HEK293 (cell line): ENCODE measurements around the gene DCHS1.

Experiments
- INSM2 ChIP-seq: fragments of 450-650 bp; formaldehyde crosslinking; IDR thresholded peaks from 2 replicates; pipeline ENCODE4 v1.5.1; 2016; ENCODE audit warnings: missing biosample characterization, missing genetic modification characterization
- KLF1 ChIP-seq: fragments of 450-650 bp; formaldehyde crosslinking; IDR thresholded peaks from 2 replicates; pipeline ENCODE4 v1.5.1; 2016; ENCODE audit warnings: missing biosample characterization, missing genetic modification characterization
- KLF8 ChIP-seq: fragments of 450-650 bp; formaldehyde crosslinking; IDR thresholded peaks from 2 replicates; pipeline ENCODE4 v1.5.1; 2016; ENCODE audit warnings: missing biosample characterization, missing genetic modification characterization
- PBX3 ChIP-seq: sonication (generic); formaldehyde crosslinking; IDR thresholded peaks from 2 replicates; pipeline ENCODE4 v1.8.1; 2022; ENCODE audit warnings: mild to moderate bottlenecking, moderate library complexity, missing genetic modification reagents
- SCRT1 ChIP-seq: fragments of 450-650 bp; formaldehyde crosslinking; IDR thresholded peaks from 2 replicates; pipeline ENCODE4 v1.5.1; 2016; ENCODE audit warnings: missing biosample characterization, missing genetic modification characterization, borderline replicate concordance
- ZBTB21 ChIP-seq: fragments of 450-650 bp; formaldehyde crosslinking; IDR thresholded peaks from 2 replicates; pipeline ENCODE4 v1.5.1; 2017; ENCODE audit warnings: missing biosample characterization, missing genetic modification characterization
- ZFP69B ChIP-seq: fragments of 450-650 bp; formaldehyde crosslinking; IDR thresholded peaks from 2 replicates; pipeline ENCODE4 v1.5.1; 2016; ENCODE audit warnings: missing biosample characterization, missing genetic modification characterization
- ZNF114 ChIP-seq: fragments of 450-650 bp; formaldehyde crosslinking; IDR thresholded peaks from 2 replicates; pipeline ENCODE4 v1.5.0; 2017; ENCODE audit warnings: missing biosample characterization, missing genetic modification characterization
- ZNF132 ChIP-seq: fragments of 450-650 bp; formaldehyde crosslinking; IDR thresholded peaks from 2 replicates; pipeline ENCODE4 v1.5.1; 2017; ENCODE audit warnings: missing biosample characterization, missing genetic modification characterization, borderline replicate concordance
- ZNF174 ChIP-seq: fragments of 450-650 bp; formaldehyde crosslinking; IDR thresholded peaks from 2 replicates; pipeline ENCODE4 v1.5.0; 2017; ENCODE audit warnings: missing biosample characterization, mild to moderate bottlenecking, missing genetic modification characterization
- ZNF2 ChIP-seq: fragments of 450-650 bp; formaldehyde crosslinking; IDR thresholded peaks from 2 replicates; pipeline ENCODE4 v1.5.1; 2016; ENCODE audit warnings: missing biosample characterization, missing genetic modification characterization
- ZNF24 ChIP-seq: fragments of 450-650 bp; formaldehyde crosslinking; IDR thresholded peaks from 2 replicates; pipeline ENCODE4 v1.5.1; 2016; ENCODE audit warnings: missing biosample characterization, missing genetic modification characterization
- ZNF335 ChIP-seq: fragments of 450-650 bp; formaldehyde crosslinking; conservative IDR thresholded peaks from 2 replicates; pipeline ENCODE4 v1.5.1; 2016; ENCODE audit warnings: missing biosample characterization, missing genetic modification characterization
- ZNF473 ChIP-seq: fragments of 450-650 bp; formaldehyde crosslinking; IDR thresholded peaks from 2 replicates; pipeline ENCODE4 v1.5.1; 2017; ENCODE audit warnings: missing biosample characterization, missing genetic modification characterization
- ZNF488 ChIP-seq: fragments of 450-650 bp; formaldehyde crosslinking; IDR thresholded peaks from 2 replicates; pipeline ENCODE4 v1.5.1; 2016; ENCODE audit warnings: missing biosample characterization, missing genetic modification characterization
- ZNF529 ChIP-seq: fragments of 450-650 bp; formaldehyde crosslinking; IDR thresholded peaks from 2 replicates; pipeline ENCODE4 v1.5.1; 2017; ENCODE audit warnings: missing genetic modification characterization, missing biosample characterization; ENCODE audit not compliant: insufficient replicate concordance
- ZNF76 ChIP-seq: fragments of 450-650 bp; formaldehyde crosslinking; IDR thresholded peaks from 2 replicates; pipeline ENCODE4; 2016; ENCODE audit warnings: low read depth, missing biosample characterization, missing genetic modification characterization, borderline replicate concordance
- ZSCAN18 ChIP-seq: fragments of 450-650 bp; formaldehyde crosslinking; IDR thresholded peaks from 2 replicates; pipeline ENCODE4 v1.5.1; 2016; ENCODE audit warnings: missing biosample characterization, missing genetic modification characterization
- TF ChIP-seq, protein P1 (sequence below): fragments of 450-650 bp; formaldehyde crosslinking; IDR thresholded peaks from 2 replicates; pipeline ENCODE4 v1.5.1; 2017; ENCODE audit warnings: missing biosample characterization, missing genetic modification characterization

The DCHS1 gene

DNA sequence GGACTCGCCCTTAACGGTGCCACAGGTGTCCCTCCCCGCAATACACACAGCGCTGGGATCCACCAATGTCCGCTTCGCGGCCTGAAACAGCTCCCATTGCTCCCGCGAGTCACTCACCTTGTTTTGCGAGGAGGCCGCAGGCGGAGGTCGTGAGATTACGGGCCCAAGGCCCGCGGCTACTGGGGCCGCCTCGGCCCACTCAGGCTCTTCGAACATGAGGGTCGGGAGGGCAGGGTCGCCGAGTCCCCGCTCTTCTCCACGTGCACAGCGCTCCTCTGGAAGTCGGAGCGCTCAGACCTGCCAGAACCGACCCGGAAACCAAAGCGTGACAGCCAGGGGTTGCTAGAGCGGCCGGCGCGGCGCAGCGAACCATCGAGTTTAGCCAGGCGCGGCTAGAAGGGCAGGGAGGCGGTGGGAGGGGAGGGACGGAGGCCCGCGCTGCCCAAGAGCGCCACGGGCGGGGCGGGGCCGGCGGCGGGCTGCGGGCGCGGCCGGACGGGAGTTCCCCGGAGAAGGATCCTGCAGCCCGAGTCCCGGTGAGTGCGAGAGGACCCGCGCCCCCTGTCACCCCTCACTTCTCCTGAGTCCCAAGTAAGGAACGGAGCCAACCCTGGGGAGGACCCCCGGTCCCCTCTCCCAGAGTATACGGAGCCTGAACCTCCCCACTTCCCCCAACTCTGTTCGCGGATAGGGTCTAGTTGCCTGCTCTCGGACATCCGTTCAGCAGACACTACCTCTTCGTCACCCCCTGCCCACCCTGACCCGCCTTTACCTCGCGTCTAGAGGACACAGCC is 52.1 kb downstream of the DCHS1 start, which contains the start of the genes ILK and RRP8 (continued):
- TF ChIP-seq ZNF529 (tag by site-specific recombination) (no peak), KLF1 (no peak), ZNF24 (tag by site-specific recombination) (0 out of 2 replicates have a peak, but pooled peaks have one; percentile 53), ZNF132 (no peak), INSM2 (tag by site-specific recombination) (0 out of 2 replicates have a peak, but pooled peaks have one; percentile 32), ZBTB21 (tag by site-specific recombination) (no peak), ZNF335 (peak; percentile 61; the same call in 1 of the 2 replicates), ZFP69B (tag by site-specific recombination) (no peak), ZNF488 (tag by site-specific recombination) (no peak), PBX3 (CRISPR knock-in tag) (peak; percentile 77; the same call in 1 of the 2 replicates), ZNF2 (tag by site-specific recombination) (no peak), KLF8 (tag by site-specific recombination) (peak; percentile 88), ZNF114 (tag by site-specific recombination) (no peak), ZSCAN18 (tag by site-specific recombination) (0 out of 2 replicates have a peak, but pooled peaks have one; percentile 52), ZNF473 (tag by site-specific recombination) (no peak), ZNF174 (tag by site-specific recombination) (no peak), SCRT1 (tag by site-specific recombination) (peak; percentile 85), ZNF76 (tag by site-specific recombination) (peak; percentile 59; the same call in 1 of the 2 replicates)
- TF ChIP-seq, protein P1, sequence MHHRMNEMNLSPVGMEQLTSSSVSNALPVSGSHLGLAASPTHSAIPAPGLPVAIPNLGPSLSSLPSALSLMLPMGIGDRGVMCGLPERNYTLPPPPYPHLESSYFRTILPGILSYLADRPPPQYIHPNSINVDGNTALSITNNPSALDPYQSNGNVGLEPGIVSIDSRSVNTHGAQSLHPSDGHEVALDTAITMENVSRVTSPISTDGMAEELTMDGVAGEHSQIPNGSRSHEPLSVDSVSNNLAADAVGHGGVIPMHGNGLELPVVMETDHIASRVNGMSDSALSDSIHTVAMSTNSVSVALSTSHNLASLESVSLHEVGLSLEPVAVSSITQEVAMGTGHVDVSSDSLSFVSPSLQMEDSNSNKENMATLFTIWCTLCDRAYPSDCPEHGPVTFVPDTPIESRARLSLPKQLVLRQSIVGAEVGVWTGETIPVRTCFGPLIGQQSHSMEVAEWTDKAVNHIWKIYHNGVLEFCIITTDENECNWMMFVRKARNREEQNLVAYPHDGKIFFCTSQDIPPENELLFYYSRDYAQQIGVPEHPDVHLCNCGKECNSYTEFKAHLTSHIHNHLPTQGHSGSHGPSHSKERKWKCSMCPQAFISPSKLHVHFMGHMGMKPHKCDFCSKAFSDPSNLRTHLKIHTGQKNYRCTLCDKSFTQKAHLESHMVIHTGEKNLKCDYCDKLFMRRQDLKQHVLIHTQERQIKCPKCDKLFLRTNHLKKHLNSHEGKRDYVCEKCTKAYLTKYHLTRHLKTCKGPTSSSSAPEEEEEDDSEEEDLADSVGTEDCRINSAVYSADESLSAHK (tag by site-specific recombination) = no peak
